GM23248 (cell line): ENCODE measurements around the gene KLK2. TPM values are rescaled to one million over a fixed set of nuclear protein-coding genes. Genes with fewer than 3 reads are reported as not detected.

Experiments
- DNase-seq: peaks from one replicate; pipeline ENCODE4 v3.0.0-alpha.2; 2015
- H2AFZ ChIP-seq: fragments of 200-600 bp; sonication (generic); 2 replicates; pipeline ENCODE4 v1.6.1; 2016; ENCODE audit warnings: antibody characterized with exemption
- H3F3A ChIP-seq: fragments of 200-600 bp; sonication (generic); 2 replicates; pipeline ENCODE4 v1.6.1; 2016; ENCODE audit warnings: mild to moderate bottlenecking, antibody characterized with exemption, mixed run types; ENCODE audit not compliant: insufficient read depth
- H3K27ac ChIP-seq: fragments of 200-600 bp; sonication (generic); 2 replicates; pipeline ENCODE4 v1.5.1; 2016; ENCODE audit warnings: mild to moderate bottlenecking
- H3K27me3 ChIP-seq: fragments of 200-600 bp; sonication (generic); replicated peaks from 2 replicates; pipeline ENCODE4 v1.6.1; 2016; ENCODE audit warnings: mild to moderate bottlenecking; ENCODE audit not compliant: insufficient read depth
- H3K36me3 ChIP-seq: fragments of 200-600 bp; sonication (generic); 2 replicates; pipeline ENCODE4 v1.6.1; 2016; ENCODE audit warnings: low read depth, mild to moderate bottlenecking
- H3K4me1 ChIP-seq: fragments of 200-600 bp; sonication (generic); 2 replicates; pipeline ENCODE4 v1.6.1; 2016; ENCODE audit warnings: mild to moderate bottlenecking; ENCODE audit not compliant: insufficient read depth
- H3K4me2 ChIP-seq: fragments of 200-600 bp; sonication (generic); one replicate; pipeline ENCODE4 v1.6.1; 2016; ENCODE audit warnings: mild to moderate bottlenecking; ENCODE audit not compliant: unreplicated experiment
- H3K4me3 ChIP-seq: fragments of 200-600 bp; sonication (generic); 2 replicates; pipeline ENCODE4 v1.5.1; 2016; ENCODE audit warnings: mild to moderate bottlenecking
- H3K79me2 ChIP-seq: fragments of 200-600 bp; sonication (generic); 2 replicates; pipeline ENCODE4 v1.6.1; 2016; ENCODE audit warnings: mild to moderate bottlenecking; ENCODE audit not compliant: insufficient read depth
- H3K9ac ChIP-seq: fragments of 200-600 bp; sonication (generic); 2 replicates; pipeline ENCODE4 v1.6.1; 2016; ENCODE audit warnings: mild to moderate bottlenecking
- H3K9me2 ChIP-seq: fragments of 200-600 bp; sonication (generic); 2 replicates; pipeline ENCODE4 v1.6.1; 2016; ENCODE audit warnings: mixed run types, mild to moderate bottlenecking, moderate library complexity; ENCODE audit not compliant: insufficient read depth
- H3K9me3 ChIP-seq: fragments of 200-600 bp; sonication (generic); one replicate; pipeline ENCODE4 v1.6.1; 2017; ENCODE audit warnings: low read depth
- H4K20me1 ChIP-seq: fragments of 200-600 bp; sonication (generic); 2 replicates; pipeline ENCODE4 v1.6.0; 2016; ENCODE audit not compliant: insufficient read depth
- EZH2 ChIP-seq: fragments of 200-600 bp; sonication (generic); IDR thresholded peaks from 2 replicates; pipeline ENCODE4 v1.6.1; 2018; ENCODE audit warnings: antibody characterized with exemption, mild to moderate bottlenecking; ENCODE audit not compliant: insufficient read depth, poor library complexity, severe bottlenecking
- EZH2phosphoT487 ChIP-seq: fragments of 200-600 bp; sonication (generic); IDR thresholded peaks from 2 replicates; pipeline ENCODE4 v1.6.1; 2018; ENCODE audit warnings: antibody characterized with exemption, moderate library complexity, mild to moderate bottlenecking, low read depth; ENCODE audit not compliant: insufficient read depth
- WGBS, 2 experiments: methylation state at CpG; one replicate each; pipeline ENCODE4 v1.1.6; 2015 to 2017; ENCODE audit warnings: low lambda C conversion rate in 2 of 2, low coverage in 1 of 2; ENCODE audit errors: missing lambda C conversion rate in 2 of 2; 5-methylcytosine and 5-hydroxymethylcytosine counted together
- in situ Hi-C: fragments of 300-500 bp; cut with MboI; formaldehyde crosslinking; loops from 2 replicates; pipeline ENCODE4 v1.15.0; 2020
- polyA plus RNA-seq: library from polyadenylated mRNA; unstranded; fragments of >200 nt; fragmentation: Nextera tagmentation; extraction: Ambion mirVana; gene quantifications from 2 replicates; pipeline ENCODE4 v1.2.1, GENCODE V29; 2016
- total RNA-seq: library from RNA; depleted of rRNA; stranded (reverse); fragments of >200 nt; shearing (Covaris generic); gene quantifications from 2 replicates; pipeline ENCODE4 v1.2.3, GENCODE V29; 2014

Gene KLK2
- total and polyA plus RNA-seq, 2 experiments from 2014 or later = not detected

DNA sequence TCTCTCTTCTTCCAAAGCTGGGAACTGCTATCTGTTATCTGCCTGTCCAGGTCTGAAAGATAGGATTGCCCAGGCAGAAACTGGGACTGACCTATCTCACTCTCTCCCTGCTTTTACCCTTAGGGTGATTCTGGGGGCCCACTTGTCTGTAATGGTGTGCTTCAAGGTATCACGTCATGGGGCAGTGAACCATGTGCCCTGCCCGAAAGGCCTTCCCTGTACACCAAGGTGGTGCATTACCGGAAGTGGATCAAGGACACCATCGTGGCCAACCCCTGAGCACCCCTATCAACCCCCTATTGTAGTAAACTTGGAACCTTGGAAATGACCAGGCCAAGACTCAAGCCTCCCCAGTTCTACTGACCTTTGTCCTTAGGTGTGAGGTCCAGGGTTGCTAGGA, 13.4 kb upstream of the KLK2 start:
- no peaks in the 10 kb centered on the region for H3K9me2 ChIP-seq
- in situ Hi-C loops = no loop called here
- H3F3A ChIP-seq = no peaks in the 10 kb centered on the region
- H3K79me2 ChIP-seq = no peaks in the 10 kb centered on the region
- H3K4me3 ChIP-seq = no peak overlapping the region
- DNase-seq = no peak
- H3K36me3 ChIP-seq = no peaks in the 10 kb centered on the region
- no peaks in the 10 kb centered on the region for H4K20me1 ChIP-seq
- H3K9me3 ChIP-seq = no peaks in the 10 kb centered on the region
- no peak overlapping the region for H3K9ac ChIP-seq
- TF ChIP-seq EZH2 = no peak
- TF ChIP-seq EZH2phosphoT487 = no peak
- no peak overlapping the region for H3K27ac ChIP-seq
- WGBS, 2 experiments = 31 to 41% methylated on average over 4 of the region's 4 CpGs
- H3K4me1 ChIP-seq = no peaks in the 10 kb centered on the region
- no peak overlapping the region for H3K4me2 ChIP-seq
- H3K27me3 ChIP-seq = peaks cover 13% of the 10 kb centered on the region; the same call in 1 of the 2 replicates
- no peak overlapping the region for H2AFZ ChIP-seq

DNA sequence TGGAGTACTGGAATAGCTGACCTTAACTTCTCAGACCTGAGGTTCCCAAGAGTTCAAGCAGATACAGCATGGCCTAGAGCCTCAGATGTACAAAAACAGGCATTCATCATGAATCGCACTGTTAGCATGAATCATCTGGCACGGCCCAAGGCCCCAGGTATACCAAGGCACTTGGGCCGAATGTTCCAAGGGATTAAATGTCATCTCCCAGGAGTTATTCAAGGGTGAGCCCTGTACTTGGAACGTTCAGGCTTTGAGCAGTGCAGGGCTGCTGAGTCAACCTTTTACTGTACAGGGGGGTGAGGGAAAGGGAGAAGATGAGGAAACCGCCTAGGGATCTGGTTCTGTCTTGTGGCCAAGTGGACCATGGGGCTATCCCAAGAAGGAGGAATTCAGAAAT, 12.2 kb upstream of the KLK2 start:
- Histone ChIP-seq H3F3A (no peaks in the 10 kb centered on the region), H3K27ac (no peak overlapping the region), H3K27me3 (0 out of 2 replicates have a peak, but pooled peaks cover 7% of the 10 kb centered on the region), H2AFZ (no peak overlapping the region), H3K4me2 (no peak overlapping the region), H3K36me3 (no peaks in the 10 kb centered on the region), H3K79me2 (no peaks in the 10 kb centered on the region), H4K20me1 (no peaks in the 10 kb centered on the region), H3K4me3 (no peak overlapping the region), H3K4me1 (no peaks in the 10 kb centered on the region), H3K9me3 (no peaks in the 10 kb centered on the region), H3K9ac (no peak overlapping the region), H3K9me2 (no peaks in the 10 kb centered on the region)
- DNase-seq = no peak
- whole genome bisulfite sequencing, 2 experiments = 35 to 39% methylated on average over 5 of the region's 5 CpGs
- in situ Hi-C loops = no loop called here
- TF ChIP-seq EZH2 (no peak), EZH2phosphoT487 (no peak)

DNA sequence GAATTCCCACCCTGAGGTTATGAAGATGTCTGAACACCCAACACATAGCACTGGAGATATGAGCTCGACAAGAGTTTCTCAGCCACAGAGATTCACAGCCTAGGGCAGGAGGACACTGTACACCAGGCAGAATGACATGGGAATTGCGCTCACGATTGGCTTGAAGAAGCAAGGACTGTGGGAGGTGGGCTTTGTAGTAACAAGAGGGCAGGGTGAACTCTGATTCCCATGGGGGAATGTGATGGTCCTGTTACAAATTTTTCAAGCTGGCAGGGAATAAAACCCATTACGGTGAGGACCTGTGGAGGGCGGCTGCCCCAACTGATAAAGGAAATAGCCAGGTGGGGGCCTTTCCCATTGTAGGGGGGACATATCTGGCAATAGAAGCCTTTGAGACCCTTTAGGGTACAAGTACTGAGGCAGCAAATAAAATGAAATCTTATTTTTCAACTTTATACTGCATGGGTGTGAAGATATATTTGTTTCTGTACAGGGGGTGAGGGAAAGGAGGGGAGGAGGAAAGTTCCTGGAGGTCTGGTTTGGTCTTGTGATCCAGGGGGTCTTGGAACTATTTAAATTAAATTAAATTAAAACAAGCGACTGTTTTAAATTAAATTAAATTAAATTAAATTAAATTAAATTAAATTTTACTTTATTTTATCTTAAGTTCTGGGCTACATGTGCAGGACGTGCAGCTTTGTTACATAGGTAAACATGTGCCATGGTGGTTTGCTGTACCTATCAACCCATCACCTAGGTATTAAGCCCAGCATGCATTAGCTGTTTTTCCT, 11.5 kb upstream of the KLK2 start:
- Histone ChIP-seq H3K9me2 (no peaks in the 10 kb centered on the region), H3K79me2 (no peaks in the 10 kb centered on the region)
- in situ Hi-C loops = no loop called here

DNA sequence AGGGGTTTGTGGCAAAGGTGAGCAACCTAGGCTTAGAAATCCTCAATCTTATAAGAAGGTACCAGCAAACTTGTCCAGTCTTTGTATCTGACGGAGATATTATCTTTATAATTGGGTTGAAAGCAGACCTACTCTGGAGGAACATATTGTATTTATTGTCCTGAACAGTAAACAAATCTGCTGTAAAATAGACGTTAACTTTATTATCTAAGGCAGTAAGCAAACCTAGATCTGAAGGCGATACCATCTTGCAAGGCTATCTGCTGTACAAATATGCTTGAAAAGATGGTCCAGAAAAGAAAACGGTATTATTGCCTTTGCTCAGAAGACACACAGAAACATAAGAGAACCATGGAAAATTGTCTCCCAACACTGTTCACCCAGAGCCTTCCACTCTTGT, 3.8 kb upstream of the KLK2 start:
- Histone ChIP-seq H3K9me2 (no peaks in the 10 kb centered on the region), H3K79me2 (no peaks in the 10 kb centered on the region), H2AFZ (no peak overlapping the region), H3K4me3 (no peak overlapping the region), H4K20me1 (no peaks in the 10 kb centered on the region), H3K4me2 (no peak overlapping the region), H3F3A (no peaks in the 10 kb centered on the region), H3K9ac (no peak overlapping the region), H3K9me3 (no peaks in the 10 kb centered on the region), H3K36me3 (no peaks in the 10 kb centered on the region), H3K4me1 (no peaks in the 10 kb centered on the region), H3K27me3 (no peaks in the 10 kb centered on the region), H3K27ac (no peak overlapping the region)
- no peak for DNase-seq
- in situ Hi-C loops = no loop called here
- WGBS, 2 experiments = 21 to 26% methylated on average over 4 of the region's 4 CpGs
- no peak for TF ChIP-seq EZH2
- no peak for TF ChIP-seq EZH2phosphoT487

More for the DNA sequence above, 11.5 kb upstream of the KLK2 start:
- Histone ChIP-seq H3K4me2 (no peak overlapping the region), H3K27ac (no peak overlapping the region), H4K20me1 (no peaks in the 10 kb centered on the region), H3K4me1 (no peaks in the 10 kb centered on the region), H3K27me3 (0 out of 2 replicates have a peak, but pooled peaks cover 7% of the 10 kb centered on the region), H3F3A (no peaks in the 10 kb centered on the region), H3K9me3 (no peaks in the 10 kb centered on the region), H2AFZ (no peak overlapping the region), H3K36me3 (no peaks in the 10 kb centered on the region), H3K4me3 (no peak overlapping the region), H3K9ac (no peak overlapping the region)
- TF ChIP-seq EZH2phosphoT487 (no peak), EZH2 (no peak)
- WGBS, 2 experiments = 47 to 51% methylated on average over 7 of the region's 7 CpGs
- DNase-seq = no peak
